HEK293 (cell line): ENCODE measurements around the gene PIM1.

Source experiments
- BCL6B ChIP-seq: fragments of 450-650 bp; formaldehyde crosslinking; IDR thresholded peaks from 2 replicates; pipeline ENCODE4 v1.5.1; 2017; ENCODE audit warnings: missing biosample characterization, missing genetic modification characterization
- IKZF3 ChIP-seq: fragments of 450-650 bp; IDR thresholded peaks from 2 replicates; pipeline ENCODE4 v1.5.0; 2018; ENCODE audit warnings: missing biosample characterization, mild to moderate bottlenecking, missing genetic modification characterization, moderate library complexity
- KLF9 ChIP-seq: fragments of 450-650 bp; formaldehyde crosslinking; IDR thresholded peaks from 2 replicates; pipeline ENCODE4 v1.5.1; 2016; ENCODE audit warnings: missing biosample characterization, missing genetic modification characterization, low read depth
- MZF1 ChIP-seq: fragments of 450-650 bp; formaldehyde crosslinking; IDR thresholded peaks from 2 replicates; pipeline ENCODE4 v1.5.1; 2017; ENCODE audit warnings: missing biosample characterization, missing genetic modification characterization, borderline replicate concordance
- ZBTB20 ChIP-seq: fragments of 450-650 bp; formaldehyde crosslinking; IDR thresholded peaks from 2 replicates; pipeline ENCODE4 v1.5.1; 2016; ENCODE audit warnings: missing biosample characterization, missing genetic modification characterization
- ZFHX2 ChIP-seq: fragments of 450-650 bp; formaldehyde crosslinking; conservative IDR thresholded peaks from 2 replicates; pipeline ENCODE4 v1.5.1; 2016; ENCODE audit warnings: missing biosample characterization, missing genetic modification characterization
- ZFP69B ChIP-seq: fragments of 450-650 bp; formaldehyde crosslinking; IDR thresholded peaks from 2 replicates; pipeline ENCODE4 v1.5.1; 2016; ENCODE audit warnings: missing biosample characterization, missing genetic modification characterization
- ZNF140 ChIP-seq: fragments of 450-650 bp; formaldehyde crosslinking; IDR thresholded peaks from 2 replicates; pipeline ENCODE4 v1.5.1; 2016; ENCODE audit warnings: missing biosample characterization, missing genetic modification characterization
- ZNF24 ChIP-seq: fragments of 450-650 bp; formaldehyde crosslinking; IDR thresholded peaks from 2 replicates; pipeline ENCODE4 v1.5.1; 2016; ENCODE audit warnings: missing biosample characterization, missing genetic modification characterization
- ZNF266 ChIP-seq: fragments of 450-650 bp; formaldehyde crosslinking; IDR thresholded peaks from 2 replicates; pipeline ENCODE4 v1.5.1; 2016; ENCODE audit warnings: missing biosample characterization, missing genetic modification characterization, low read depth
- ZNF394 ChIP-seq: fragments of 450-650 bp; formaldehyde crosslinking; IDR thresholded peaks from 2 replicates; pipeline ENCODE4 v1.5.1; 2016; ENCODE audit warnings: missing biosample characterization, missing genetic modification characterization, mild to moderate bottlenecking, moderate library complexity, borderline replicate concordance
- ZNF404 ChIP-seq: fragments of 450-650 bp; formaldehyde crosslinking; IDR thresholded peaks from 2 replicates; pipeline ENCODE4 v1.5.1; 2017; ENCODE audit warnings: missing biosample characterization, missing genetic modification characterization
- ZNF510 ChIP-seq: fragments of 450-650 bp; formaldehyde crosslinking; IDR thresholded peaks from 2 replicates; pipeline ENCODE4 v1.5.1; 2018; ENCODE audit warnings: mild to moderate bottlenecking, missing genetic modification characterization, missing biosample characterization; ENCODE audit not compliant: insufficient replicate concordance
- ZNF548 ChIP-seq: fragments of 450-650 bp; formaldehyde crosslinking; IDR thresholded peaks from 2 replicates; pipeline ENCODE4 v1.5.1; 2016; ENCODE audit warnings: missing biosample characterization, missing genetic modification characterization
- ZNF558 ChIP-seq: fragments of 450-650 bp; formaldehyde crosslinking; IDR thresholded peaks from 2 replicates; pipeline ENCODE4 v1.5.1; 2016; ENCODE audit warnings: missing biosample characterization, missing genetic modification characterization
- ZNF623 ChIP-seq: fragments of 450-650 bp; formaldehyde crosslinking; IDR thresholded peaks from 2 replicates; pipeline ENCODE4 v1.5.1; 2016; ENCODE audit warnings: missing biosample characterization, missing genetic modification characterization
- ZNF626 ChIP-seq: fragments of 450-650 bp; sonication (Bioruptor Pico); formaldehyde crosslinking; IDR thresholded peaks from 2 replicates; pipeline ENCODE4 v1.5.1; 2018; ENCODE audit warnings: missing biosample characterization, missing genetic modification characterization, inconsistent platforms
- ZNF658 ChIP-seq: fragments of 450-650 bp; formaldehyde crosslinking; IDR thresholded peaks from 2 replicates; pipeline ENCODE4; 2016; ENCODE audit warnings: missing biosample characterization, missing genetic modification characterization
- ZNF660 ChIP-seq: fragments of 450-650 bp; IDR thresholded peaks from 2 replicates; pipeline ENCODE4 v1.5.1; 2018; ENCODE audit warnings: missing biosample characterization, mild to moderate bottlenecking, missing genetic modification characterization
- ZNF677 ChIP-seq: fragments of 450-650 bp; IDR thresholded peaks from 2 replicates; pipeline ENCODE4 v1.5.0; 2018; ENCODE audit warnings: missing biosample characterization, mild to moderate bottlenecking, missing genetic modification characterization, moderate library complexity
- ZNF692 ChIP-seq: fragments of 450-650 bp; formaldehyde crosslinking; IDR thresholded peaks from 2 replicates; pipeline ENCODE4 v1.5.1; 2016; ENCODE audit warnings: missing biosample characterization, missing genetic modification characterization
- ZXDB ChIP-seq: fragments of 450-650 bp; formaldehyde crosslinking; IDR thresholded peaks from 2 replicates; pipeline ENCODE4 v1.5.1; 2016; ENCODE audit warnings: missing biosample characterization, missing genetic modification characterization
- TF ChIP-seq, protein P1 (sequence below): fragments of 450-650 bp; formaldehyde crosslinking; IDR thresholded peaks from 2 replicates; pipeline ENCODE4 v1.5.1; 2016; ENCODE audit warnings: missing biosample characterization, missing genetic modification characterization
- TF ChIP-seq, protein P2 (sequence below): fragments of 450-650 bp; formaldehyde crosslinking; IDR thresholded peaks from 2 replicates; pipeline ENCODE4 v1.5.1; 2016; ENCODE audit warnings: missing biosample characterization, missing genetic modification characterization, borderline replicate concordance
- TF ChIP-seq, protein P3 (sequence below): fragments of 450-650 bp; formaldehyde crosslinking; IDR thresholded peaks from 2 replicates; pipeline ENCODE4 v1.5.1; 2016; ENCODE audit warnings: missing biosample characterization, missing genetic modification characterization
- TF ChIP-seq, protein P4 (sequence below): fragments of 450-650 bp; formaldehyde crosslinking; optimal IDR thresholded peaks from 2 replicates; pipeline ENCODE3; 2016; ENCODE audit warnings: missing biosample characterization, mild to moderate bottlenecking, missing genetic modification characterization

PIM1 gene

GRCh38 chr6:37170273-37171200 lies 585 bp downstream of the PIM1 start (continued):
- TF ChIP-seq, protein P1, sequence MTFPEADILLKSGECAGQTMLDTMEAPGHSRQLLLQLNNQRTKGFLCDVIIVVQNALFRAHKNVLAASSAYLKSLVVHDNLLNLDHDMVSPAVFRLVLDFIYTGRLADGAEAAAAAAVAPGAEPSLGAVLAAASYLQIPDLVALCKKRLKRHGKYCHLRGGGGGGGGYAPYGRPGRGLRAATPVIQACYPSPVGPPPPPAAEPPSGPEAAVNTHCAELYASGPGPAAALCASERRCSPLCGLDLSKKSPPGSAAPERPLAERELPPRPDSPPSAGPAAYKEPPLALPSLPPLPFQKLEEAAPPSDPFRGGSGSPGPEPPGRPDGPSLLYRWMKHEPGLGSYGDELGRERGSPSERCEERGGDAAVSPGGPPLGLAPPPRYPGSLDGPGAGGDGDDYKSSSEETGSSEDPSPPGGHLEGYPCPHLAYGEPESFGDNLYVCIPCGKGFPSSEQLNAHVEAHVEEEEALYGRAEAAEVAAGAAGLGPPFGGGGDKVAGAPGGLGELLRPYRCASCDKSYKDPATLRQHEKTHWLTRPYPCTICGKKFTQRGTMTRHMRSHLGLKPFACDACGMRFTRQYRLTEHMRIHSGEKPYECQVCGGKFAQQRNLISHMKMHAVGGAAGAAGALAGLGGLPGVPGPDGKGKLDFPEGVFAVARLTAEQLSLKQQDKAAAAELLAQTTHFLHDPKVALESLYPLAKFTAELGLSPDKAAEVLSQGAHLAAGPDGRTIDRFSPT (tag by site-specific recombination): no peak
- TF ChIP-seq ZNF658 (tag by site-specific recombination) (no peak), IKZF3 (tag by site-specific recombination) (no peak), KLF9 (tag by site-specific recombination) (no peak), ZNF266 (tag by site-specific recombination) (no peak), ZNF394 (tag by site-specific recombination) (no peak), ZNF692 (tag by site-specific recombination) (peak; percentile 82), ZBTB20 (tag by site-specific recombination) (0 out of 2 replicates have a peak, but pooled peaks have one; percentile 26), ZNF677 (0 out of 2 replicates have a peak, but pooled peaks have one; percentile 29), ZNF140 (tag by site-specific recombination) (no peak), ZNF558 (tag by site-specific recombination) (no peak), ZFP69B (tag by site-specific recombination) (peak; percentile 68; the same call in 1 of the 2 replicates), ZNF510 (no peak), ZXDB (tag by site-specific recombination) (peak; percentile 67), MZF1 (tag by site-specific recombination) (no peak), ZNF404 (tag by site-specific recombination) (no peak), BCL6B (tag by site-specific recombination) (no peak), ZNF548 (no peak), ZNF626 (no peak), ZNF623 (tag by site-specific recombination) (no peak), ZFHX2 (tag by site-specific recombination) (peak; percentile 91), ZNF660 (tag by site-specific recombination) (peak; percentile 80), ZNF24 (tag by site-specific recombination) (no peak)
- TF ChIP-seq, protein P2, sequence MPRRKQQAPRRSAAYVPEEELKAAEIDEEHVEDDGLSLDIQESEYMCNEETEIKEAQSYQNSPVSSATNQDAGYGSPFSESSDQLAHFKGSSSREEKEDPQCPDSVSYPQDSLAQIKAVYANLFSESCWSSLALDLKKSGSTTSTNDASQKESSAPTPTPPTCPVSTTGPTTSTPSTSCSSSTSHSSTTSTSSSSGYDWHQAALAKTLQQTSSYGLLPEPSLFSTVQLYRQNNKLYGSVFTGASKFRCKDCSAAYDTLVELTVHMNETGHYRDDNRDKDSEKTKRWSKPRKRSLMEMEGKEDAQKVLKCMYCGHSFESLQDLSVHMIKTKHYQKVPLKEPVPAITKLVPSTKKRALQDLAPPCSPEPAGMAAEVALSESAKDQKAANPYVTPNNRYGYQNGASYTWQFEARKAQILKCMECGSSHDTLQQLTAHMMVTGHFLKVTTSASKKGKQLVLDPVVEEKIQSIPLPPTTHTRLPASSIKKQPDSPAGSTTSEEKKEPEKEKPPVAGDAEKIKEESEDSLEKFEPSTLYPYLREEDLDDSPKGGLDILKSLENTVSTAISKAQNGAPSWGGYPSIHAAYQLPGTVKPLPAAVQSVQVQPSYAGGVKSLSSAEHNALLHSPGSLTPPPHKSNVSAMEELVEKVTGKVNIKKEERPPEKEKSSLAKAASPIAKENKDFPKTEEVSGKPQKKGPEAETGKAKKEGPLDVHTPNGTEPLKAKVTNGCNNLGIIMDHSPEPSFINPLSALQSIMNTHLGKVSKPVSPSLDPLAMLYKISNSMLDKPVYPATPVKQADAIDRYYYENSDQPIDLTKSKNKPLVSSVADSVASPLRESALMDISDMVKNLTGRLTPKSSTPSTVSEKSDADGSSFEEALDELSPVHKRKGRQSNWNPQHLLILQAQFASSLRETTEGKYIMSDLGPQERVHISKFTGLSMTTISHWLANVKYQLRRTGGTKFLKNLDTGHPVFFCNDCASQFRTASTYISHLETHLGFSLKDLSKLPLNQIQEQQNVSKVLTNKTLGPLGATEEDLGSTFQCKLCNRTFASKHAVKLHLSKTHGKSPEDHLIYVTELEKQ (tag by site-specific recombination): no peak
- TF ChIP-seq, protein P3, sequence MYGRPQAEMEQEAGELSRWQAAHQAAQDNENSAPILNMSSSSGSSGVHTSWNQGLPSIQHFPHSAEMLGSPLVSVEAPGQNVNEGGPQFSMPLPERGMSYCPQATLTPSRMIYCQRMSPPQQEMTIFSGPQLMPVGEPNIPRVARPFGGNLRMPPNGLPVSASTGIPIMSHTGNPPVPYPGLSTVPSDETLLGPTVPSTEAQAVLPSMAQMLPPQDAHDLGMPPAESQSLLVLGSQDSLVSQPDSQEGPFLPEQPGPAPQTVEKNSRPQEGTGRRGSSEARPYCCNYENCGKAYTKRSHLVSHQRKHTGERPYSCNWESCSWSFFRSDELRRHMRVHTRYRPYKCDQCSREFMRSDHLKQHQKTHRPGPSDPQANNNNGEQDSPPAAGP: peak; percentile 58; the same call in 1 of the 2 replicates
- TF ChIP-seq, protein P4, sequence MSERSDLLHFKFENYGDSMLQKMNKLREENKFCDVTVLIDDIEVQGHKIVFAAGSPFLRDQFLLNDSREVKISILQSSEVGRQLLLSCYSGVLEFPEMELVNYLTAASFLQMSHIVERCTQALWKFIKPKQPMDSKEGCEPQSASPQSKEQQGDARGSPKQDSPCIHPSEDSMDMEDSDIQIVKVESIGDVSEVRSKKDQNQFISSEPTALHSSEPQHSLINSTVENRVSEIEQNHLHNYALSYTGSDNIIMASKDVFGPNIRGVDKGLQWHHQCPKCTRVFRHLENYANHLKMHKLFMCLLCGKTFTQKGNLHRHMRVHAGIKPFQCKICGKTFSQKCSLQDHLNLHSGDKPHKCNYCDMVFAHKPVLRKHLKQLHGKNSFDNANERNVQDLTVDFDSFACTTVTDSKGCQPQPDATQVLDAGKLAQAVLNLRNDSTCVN: peak; percentile 90
